WTC11 (cell line): ENCODE measurements around the gene NEDD4. TPM values are rescaled to one million over a fixed set of nuclear protein-coding genes. Genes with fewer than 3 reads are reported as not detected.

ENCODE experiments used
- ATAC-seq: fragments of 200-7000 bp; cut with Tn5 transposase; 2 replicates; pipeline ENCODE4 v1.10.0; 2021; ENCODE audit warnings: mild to moderate bottlenecking, moderate library complexity
- CTCF ChIA-PET: fragments of 300-600 bp; sonication (Branson Sonifier 250); formaldehyde crosslinking; loops from one replicate; lab custom pipeline; 2021; ENCODE audit warnings: antibody characterized with exemption; lab: Charles Lee
- POLR2A ChIA-PET: fragments of 350-600 bp; sonication (Branson Sonifier 250); formaldehyde crosslinking; loops from one replicate; lab custom pipeline; 2021; ENCODE audit warnings: antibody characterized with exemption; lab: Charles Lee
- DNase-seq: peaks from one replicate; pipeline ENCODE4 v3.0.0; 2021; ENCODE audit warnings: low spot score
- H3K27ac Mint-ChIP-seq: 2 replicates; pipeline ENCODE4 v1.8.0; 2021; ENCODE audit warnings: mixed read lengths
- H3K27me3 Mint-ChIP-seq: 2 replicates; pipeline ENCODE4 v1.8.0; 2021; ENCODE audit warnings: low read depth, mild to moderate bottlenecking, moderate library complexity, mixed read lengths
- H3K36me3 Mint-ChIP-seq: 2 replicates; pipeline ENCODE4 v1.8.0; 2021; ENCODE audit warnings: mixed read lengths
- H3K4me1 Mint-ChIP-seq: 2 replicates; pipeline ENCODE4 v1.8.0; 2022; ENCODE audit warnings: mixed read lengths
- H3K4me3 Mint-ChIP-seq: 2 replicates; pipeline ENCODE4 v1.8.0; 2021; ENCODE audit warnings: mild to moderate bottlenecking, moderate library complexity, mixed read lengths
- H3K9me3 Mint-ChIP-seq: 2 replicates; pipeline ENCODE4 v1.8.0; 2021; ENCODE audit warnings: mixed read lengths
- AFF4 ChIP-seq: sonication (generic); formaldehyde crosslinking; IDR thresholded peaks from 2 replicates; pipeline ENCODE4 v1.8.1; 2023; ENCODE audit warnings: mild to moderate bottlenecking, missing genetic modification reagents, borderline replicate concordance
- ERG ChIP-seq: fragments of 250-450 bp; sonication (Bioruptor Pico); IDR thresholded peaks from 2 replicates; pipeline ENCODE4 v1.8.0; 2021; ENCODE audit warnings: mild to moderate bottlenecking
- ETV6 ChIP-seq: sonication (generic); formaldehyde crosslinking; IDR thresholded peaks from 2 replicates; pipeline ENCODE4 v1.8.1; 2022; ENCODE audit warnings: mild to moderate bottlenecking, missing genetic modification reagents
- GTF2I ChIP-seq: fragments of 250-450 bp; sonication (Bioruptor Pico); conservative IDR thresholded peaks from 2 replicates; pipeline ENCODE4 v1.4.0; 2021; ENCODE audit warnings: mild to moderate bottlenecking
- KAT7 ChIP-seq: sonication (generic); formaldehyde crosslinking; IDR thresholded peaks from 2 replicates; pipeline ENCODE4 v1.8.1; 2023; ENCODE audit warnings: missing genetic modification reagents, mild to moderate bottlenecking, borderline replicate concordance
- MYBL2 ChIP-seq: sonication (generic); formaldehyde crosslinking; IDR thresholded peaks from 2 replicates; pipeline ENCODE4 v1.8.1; 2023; ENCODE audit warnings: mild to moderate bottlenecking, moderate library complexity, missing genetic modification reagents
- NFYB ChIP-seq: sonication (generic); formaldehyde crosslinking; conservative IDR thresholded peaks from 2 replicates; pipeline ENCODE4 v1.8.0; 2022; ENCODE audit warnings: low read depth, missing genetic modification reagents
- OVOL2 ChIP-seq: fragments of 250-450 bp; sonication (Bioruptor Pico); IDR thresholded peaks from 2 replicates; pipeline ENCODE4 v1.9.0; 2021; ENCODE audit warnings: mild to moderate bottlenecking, borderline replicate concordance
- TEAD1 ChIP-seq: sonication (generic); formaldehyde crosslinking; IDR thresholded peaks from 2 replicates; pipeline ENCODE4 v1.8.0; 2022; ENCODE audit warnings: mild to moderate bottlenecking, missing genetic modification reagents
- USF1 ChIP-seq: sonication (generic); formaldehyde crosslinking; IDR thresholded peaks from 2 replicates; pipeline ENCODE4 v1.8.0; 2022; ENCODE audit warnings: mild to moderate bottlenecking, missing genetic modification reagents
- ZNF138 ChIP-seq: sonication (generic); formaldehyde crosslinking; conservative IDR thresholded peaks from 2 replicates; pipeline ENCODE4 v1.8.1; 2022; ENCODE audit warnings: mild to moderate bottlenecking, moderate library complexity, missing genetic modification reagents
- ZNF423 ChIP-seq: fragments of 250-450 bp; sonication (Bioruptor Pico); IDR thresholded peaks from 2 replicates; pipeline ENCODE4 v2.1.2; 2022; ENCODE audit warnings: mild to moderate bottlenecking, moderate library complexity
- total RNA-seq: library from RNA; stranded (reverse); gene quantifications from 3 replicates; pipeline ENCODE4 v1.2.3, GENCODE V29; 2021
- TF ChIP-seq, protein P1 (sequence below): sonication (generic); formaldehyde crosslinking; IDR thresholded peaks from 2 replicates; pipeline ENCODE4 v1.8.1; 2022; ENCODE audit warnings: low read depth, missing genetic modification reagents, borderline replicate concordance
- TF ChIP-seq, protein P2 (sequence below): fragments of 200-600 bp; IDR thresholded peaks from 2 replicates; pipeline ENCODE4 v1.8.0; 2022; ENCODE audit warnings: antibody characterized with exemption

Gene NEDD4
- total RNA-seq, 1 experiment from 2014 or later, result 4.5 TPM

- TF ChIP-seq AFF4 (CRISPR knock-in tag) (no peak), KAT7 (CRISPR knock-in tag) (no peak), USF1 (CRISPR knock-in tag) (no peak), ERG (CRISPR knock-in tag) (no peak)
Observed at GRCh38 chr15:55879181-55879580, 114.2 kb downstream of the NEDD4 start (continued).

GRCh38 chr15:55873024-55873720, 120.2 kb downstream of the NEDD4 start:
- TF ChIP-seq, protein P1, sequence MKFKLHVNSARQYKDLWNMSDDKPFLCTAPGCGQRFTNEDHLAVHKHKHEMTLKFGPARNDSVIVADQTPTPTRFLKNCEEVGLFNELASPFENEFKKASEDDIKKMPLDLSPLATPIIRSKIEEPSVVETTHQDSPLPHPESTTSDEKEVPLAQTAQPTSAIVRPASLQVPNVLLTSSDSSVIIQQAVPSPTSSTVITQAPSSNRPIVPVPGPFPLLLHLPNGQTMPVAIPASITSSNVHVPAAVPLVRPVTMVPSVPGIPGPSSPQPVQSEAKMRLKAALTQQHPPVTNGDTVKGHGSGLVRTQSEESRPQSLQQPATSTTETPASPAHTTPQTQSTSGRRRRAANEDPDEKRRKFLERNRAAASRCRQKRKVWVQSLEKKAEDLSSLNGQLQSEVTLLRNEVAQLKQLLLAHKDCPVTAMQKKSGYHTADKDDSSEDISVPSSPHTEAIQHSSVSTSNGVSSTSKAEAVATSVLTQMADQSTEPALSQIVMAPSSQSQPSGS (CRISPR knock-in tag), result no peak
- TF ChIP-seq GTF2I, result no peak
- no peak for TF ChIP-seq ETV6 (CRISPR knock-in tag)
- DNase-seq, result no peak
- Mint-ChIP-seq H3K27ac (no peak overlapping the region), H3K36me3 (no peaks in the 10 kb centered on the region), H3K4me1 (no peaks in the 10 kb centered on the region), H3K4me3 (no peak overlapping the region), H3K9me3 (peaks cover 7% of the 10 kb centered on the region), H3K27me3 (no peaks in the 10 kb centered on the region)
- ATAC-seq, result no peak
- POLR2A ChIA-PET, result no interaction called here
- CTCF ChIA-PET, result no interaction called here

GRCh38 chr15:55872471-55872870, 120.9 kb downstream of the NEDD4 start:
- ChIA-PET CTCF (no interaction called here), POLR2A (no interaction called here)
- DNase-seq (no peak), ATAC-seq (no peak)
- Mint-ChIP-seq H3K27me3 (no peaks in the 10 kb centered on the region), H3K27ac (no peak overlapping the region), H3K4me1 (no peaks in the 10 kb centered on the region)
- TF ChIP-seq ERG (CRISPR knock-in tag), result no peak
- TF ChIP-seq, all 79 proteins: peak for 0
- Mint-ChIP-seq H3K9me3 (peaks cover 7% of the 10 kb centered on the region), H3K4me3 (no peak overlapping the region), H3K36me3 (no peaks in the 10 kb centered on the region)

- Mint-ChIP-seq H3K9me3 (no peaks in the 10 kb centered on the region), H3K36me3 (no peaks in the 10 kb centered on the region), H3K4me3 (no peak overlapping the region), H3K27ac (no peak overlapping the region), H3K4me1 (no peaks in the 10 kb centered on the region), H3K27me3 (no peaks in the 10 kb centered on the region)
- ChIA-PET CTCF (no interaction called here), POLR2A (no interaction called here)
- no peak for ATAC-seq
- no peak for DNase-seq
- TF ChIP-seq ZNF138 (no peak), NFYB (CRISPR knock-in tag) (no peak), GTF2I (no peak), OVOL2 (CRISPR knock-in tag) (no peak), TEAD1 (CRISPR knock-in tag) (no peak), AFF4 (CRISPR knock-in tag) (no peak), ZNF423 (no peak), MYBL2 (no peak)
- TF ChIP-seq, protein P2, sequence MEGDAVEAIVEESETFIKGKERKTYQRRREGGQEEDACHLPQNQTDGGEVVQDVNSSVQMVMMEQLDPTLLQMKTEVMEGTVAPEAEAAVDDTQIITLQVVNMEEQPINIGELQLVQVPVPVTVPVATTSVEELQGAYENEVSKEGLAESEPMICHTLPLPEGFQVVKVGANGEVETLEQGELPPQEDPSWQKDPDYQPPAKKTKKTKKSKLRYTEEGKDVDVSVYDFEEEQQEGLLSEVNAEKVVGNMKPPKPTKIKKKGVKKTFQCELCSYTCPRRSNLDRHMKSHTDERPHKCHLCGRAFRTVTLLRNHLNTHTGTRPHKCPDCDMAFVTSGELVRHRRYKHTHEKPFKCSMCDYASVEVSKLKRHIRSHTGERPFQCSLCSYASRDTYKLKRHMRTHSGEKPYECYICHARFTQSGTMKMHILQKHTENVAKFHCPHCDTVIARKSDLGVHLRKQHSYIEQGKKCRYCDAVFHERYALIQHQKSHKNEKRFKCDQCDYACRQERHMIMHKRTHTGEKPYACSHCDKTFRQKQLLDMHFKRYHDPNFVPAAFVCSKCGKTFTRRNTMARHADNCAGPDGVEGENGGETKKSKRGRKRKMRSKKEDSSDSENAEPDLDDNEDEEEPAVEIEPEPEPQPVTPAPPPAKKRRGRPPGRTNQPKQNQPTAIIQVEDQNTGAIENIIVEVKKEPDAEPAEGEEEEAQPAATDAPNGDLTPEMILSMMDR, result no peak
Observed at GRCh38 chr15:55869660-55870059, 123.8 kb downstream of the NEDD4 start.
